Neuronal stem cell (in vitro differentiated cells): ENCODE results near the gene HSD17B4.
"Not testable (repeated sequence)": the region's sequence is repeated elsewhere in the genome, so short reads cannot be mapped to it uniquely, and the experiment has no call there.

Experiments used
- DNase-seq: peaks from one replicate; pipeline ENCODE4 v3.0.0-alpha.2; 2013; ENCODE audit warnings: low spot score
- H2AFZ ChIP-seq: one replicate; pipeline ENCODE4 v1.6.1; 2013; ENCODE audit warnings: mild to moderate bottlenecking, low read length, inconsistent platforms
- H2AK5ac ChIP-seq: 2 replicates; pipeline ENCODE4 v1.6.1; 2013; ENCODE audit warnings: low read depth, mild to moderate bottlenecking, inconsistent platforms, low read length, moderate library complexity, mixed read lengths
- H2BK120ac ChIP-seq: 2 replicates; pipeline ENCODE4 v1.6.1; 2013; ENCODE audit warnings: low read depth, mild to moderate bottlenecking, inconsistent platforms, low read length, moderate library complexity, mixed read lengths
- H2BK12ac ChIP-seq: one replicate; pipeline ENCODE4 v1.6.1; 2013; ENCODE audit warnings: low read length, inconsistent platforms
- H2BK15ac ChIP-seq: 2 replicates; pipeline ENCODE4 v1.6.1; 2013; ENCODE audit warnings: mild to moderate bottlenecking, low read length, inconsistent platforms, mixed read lengths
- H2BK5ac ChIP-seq: one replicate; pipeline ENCODE4 v1.6.1; 2013; ENCODE audit warnings: inconsistent platforms, mild to moderate bottlenecking, low read length, moderate library complexity
- H3K14ac ChIP-seq: one replicate; pipeline ENCODE4 v1.6.1; 2013; ENCODE audit warnings: low read length, inconsistent platforms
- H3K18ac ChIP-seq: 2 replicates; pipeline ENCODE4 v1.6.1; 2013; ENCODE audit warnings: low read length, inconsistent platforms
- H3K23ac ChIP-seq: 2 replicates; pipeline ENCODE4 v1.6.1; 2013; ENCODE audit warnings: low read depth, mild to moderate bottlenecking, mixed read lengths, low read length, inconsistent platforms; ENCODE audit not compliant: poor library complexity
- H3K27ac ChIP-seq: replicated peaks from 3 replicates; pipeline ENCODE4 v1.5.1; 2013; ENCODE audit warnings: low read length, inconsistent platforms
- H3K27me3 ChIP-seq, 3 experiments: 2 replicates each; pipeline ENCODE4 v1.6.1; 2013; ENCODE audit warnings: low read length in 3 of 3, mild to moderate bottlenecking in 2 of 3, inconsistent platforms in 1 of 3, low read depth in 1 of 3, mixed read lengths in 1 of 3, moderate library complexity in 1 of 3; ENCODE audit not compliant: control insufficient read depth in 3 of 3, insufficient read depth in 3 of 3
- H3K36me3 ChIP-seq, 2 donors: replicated peaks in 1 of 2; 2 replicates each; pipeline ENCODE4 v1.6.1; 2013; ENCODE audit warnings: low read length in 2 of 2; ENCODE audit not compliant: control insufficient read depth in 2 of 2, insufficient read depth in 2 of 2
- H3K4ac ChIP-seq: 2 replicates; pipeline ENCODE4 v1.6.1; 2013; ENCODE audit warnings: inconsistent platforms, mild to moderate bottlenecking, low read length, moderate library complexity
- H3K4me1 ChIP-seq, 2 donors: 1 replicate in 1 of 2; 2 replicates in 1 of 2; pipeline ENCODE4 v1.6.1; 2013; ENCODE audit warnings: low read length in 2 of 2, low read depth in 1 of 2; ENCODE audit not compliant: control insufficient read depth in 2 of 2, insufficient read depth in 1 of 2
- H3K4me2 ChIP-seq: one replicate; pipeline ENCODE4 v1.6.1; 2013; ENCODE audit warnings: mild to moderate bottlenecking, low read length, inconsistent platforms; ENCODE audit not compliant: insufficient read depth, poor library complexity, severe bottlenecking
- H3K4me3 ChIP-seq, 2 donors: 2 replicates each; pipeline ENCODE4 v1.5.1; 2013; ENCODE audit warnings: low read length in 2 of 2, mild to moderate bottlenecking in 2 of 2, inconsistent platforms in 1 of 2, moderate library complexity in 1 of 2
- H3K79me1 ChIP-seq: one replicate; pipeline ENCODE4 v1.6.1; 2013; ENCODE audit warnings: low read depth, mild to moderate bottlenecking, inconsistent platforms, low read length, moderate library complexity
- H3K9ac ChIP-seq: one replicate; pipeline ENCODE4 v1.6.1; 2013; ENCODE audit warnings: mild to moderate bottlenecking, low read depth, low read length, inconsistent platforms; ENCODE audit not compliant: poor library complexity
- H3K9me3 ChIP-seq, 2 donors: replicated peaks in 1 of 2; 2 replicates each; pipeline versions ENCODE3 to v1.6.1; 2013; ENCODE audit warnings: low read length in 2 of 2, mild to moderate bottlenecking in 2 of 2, inconsistent platforms in 1 of 2, low read depth in 1 of 2, mixed read lengths in 1 of 2, moderate library complexity in 1 of 2; ENCODE audit not compliant: control insufficient read depth in 2 of 2, insufficient read depth in 1 of 2
- H4K8ac ChIP-seq: one replicate; pipeline ENCODE4 v1.6.1; 2013; ENCODE audit warnings: low read depth, mild to moderate bottlenecking, inconsistent platforms, low read length, moderate library complexity
- H4K91ac ChIP-seq: one replicate; pipeline ENCODE4 v1.6.1; 2013; ENCODE audit warnings: low read length, low read depth, mild to moderate bottlenecking, inconsistent platforms; ENCODE audit not compliant: poor library complexity
- WGBS, 2 donors: extraction: QIAGEN DNeasy Blood & Tissue Kit; methylation state at CpG; one replicate each; pipeline ENCODE4 v1.1.7; 2013; ENCODE audit warnings: missing lambda C conversion rate in 2 of 2, mixed read lengths in 1 of 2; ENCODE audit not compliant: insufficient read length in 2 of 2, insufficient replicate concordance in 1 of 2; ENCODE audit errors: extremely low coverage in 2 of 2; 5-methylcytosine and 5-hydroxymethylcytosine counted together

The HSD17B4 gene

DNA sequence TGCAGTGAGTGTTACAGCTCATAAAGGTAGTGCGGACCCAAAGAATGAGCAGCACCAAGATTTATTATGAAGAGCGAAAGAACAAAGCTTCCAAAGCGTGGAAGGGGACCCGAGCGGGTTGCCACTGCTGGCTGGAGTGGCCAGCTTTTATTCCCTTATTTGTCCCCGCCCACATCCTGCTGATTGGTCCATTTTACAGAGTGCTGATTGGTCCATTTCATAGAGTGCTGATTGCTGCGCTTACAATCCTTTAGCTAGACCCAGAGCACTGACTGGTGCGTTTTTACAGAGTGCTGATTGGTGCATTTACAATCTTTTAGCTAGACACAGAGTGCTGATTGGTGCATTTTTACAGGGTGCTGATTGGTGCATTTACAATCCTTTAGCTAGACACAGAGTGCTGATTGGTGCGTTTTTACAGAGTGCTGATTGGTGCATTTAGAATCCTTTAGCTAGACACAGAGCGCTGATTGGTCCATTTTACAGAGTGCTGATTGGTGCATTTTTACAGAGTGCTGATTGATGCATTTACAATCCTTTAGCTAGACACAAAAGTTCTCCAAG is 19.5 kb upstream of the HSD17B4 start:
- no CpG with 5 or more reads among the region's 10 CpGs for WGBS, 2 donors
- not testable (repeated sequence) for H3K27ac ChIP-seq, DNase-seq, H2BK15ac ChIP-seq, H2AFZ ChIP-seq, H3K4ac ChIP-seq, H4K91ac ChIP-seq, H2BK5ac ChIP-seq, H2AK5ac ChIP-seq, H4K8ac ChIP-seq, H2BK12ac ChIP-seq, H2BK120ac ChIP-seq, H3K4me3 ChIP-seq, H3K9ac ChIP-seq, H3K9me3 ChIP-seq, H3K36me3 ChIP-seq, H3K14ac ChIP-seq, H3K4me1 ChIP-seq, H3K79me1 ChIP-seq, H3K18ac ChIP-seq, H3K27me3 ChIP-seq, H3K4me2 ChIP-seq, H3K23ac ChIP-seq

DNA sequence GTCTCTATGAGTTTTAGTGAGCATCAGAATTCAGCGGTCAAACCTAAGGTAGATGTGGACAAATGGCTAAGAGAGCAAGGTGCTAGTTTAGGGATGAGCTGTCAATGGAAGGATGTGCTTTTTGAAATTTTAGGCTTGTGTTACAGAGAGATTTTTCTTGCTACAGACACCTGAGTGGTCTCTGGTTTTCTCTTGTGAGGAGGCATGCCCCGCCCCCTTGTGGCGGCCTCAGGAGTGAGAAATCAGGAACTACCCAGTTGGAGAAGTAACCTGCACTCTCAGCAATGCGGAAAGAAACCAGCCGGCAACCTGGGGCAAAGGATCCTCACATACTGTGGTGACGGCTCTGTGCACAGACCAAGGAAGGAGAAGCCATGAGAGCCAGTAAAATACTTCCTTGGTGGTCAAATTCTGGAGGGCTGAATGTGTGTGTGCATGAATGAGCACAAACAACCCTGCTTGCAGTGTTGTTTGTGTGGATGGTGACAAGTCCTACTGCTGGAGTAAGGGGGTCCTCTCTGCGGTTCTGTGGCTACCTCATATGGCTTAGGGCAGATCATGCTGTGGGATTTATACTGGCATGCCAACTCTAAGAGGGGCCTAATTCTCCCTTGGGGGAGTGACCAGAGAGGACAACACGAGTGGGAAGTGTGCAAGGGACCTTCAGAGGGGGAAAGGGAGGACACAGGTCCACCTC is 16.7 kb upstream of the HSD17B4 start:
- H3K14ac ChIP-seq, result no peak overlapping the region
- H3K4me3 ChIP-seq, result no peak overlapping the region
- no CpG with 5 or more reads among the region's 8 CpGs for WGBS, 2 donors
- DNase-seq, result no peak
- no peak overlapping the region for H3K27ac ChIP-seq
- H3K79me1 ChIP-seq, result no peaks in the 10 kb centered on the region
- H3K27me3 ChIP-seq, result no peaks in the 10 kb centered on the region
- no peak overlapping the region for H3K4me2 ChIP-seq
- H4K91ac ChIP-seq, result no peak overlapping the region
- no peaks in the 10 kb centered on the region for H3K36me3 ChIP-seq
- no peak overlapping the region for H2BK5ac ChIP-seq
- H3K9me3 ChIP-seq, result no peaks in the 10 kb centered on the region
- H2BK12ac ChIP-seq, result no peak overlapping the region
- H2AK5ac ChIP-seq, result no peak overlapping the region
- peak overlapping the region; percentile 53 for H2AFZ ChIP-seq
- no peak overlapping the region for H3K9ac ChIP-seq
- H3K23ac ChIP-seq, result no peak overlapping the region
- H3K18ac ChIP-seq, result no peak overlapping the region
- no peak overlapping the region for H4K8ac ChIP-seq
- no peak overlapping the region for H2BK15ac ChIP-seq
- no peak overlapping the region for H3K4ac ChIP-seq
- no peak overlapping the region for H2BK120ac ChIP-seq
- no peaks in the 10 kb centered on the region for H3K4me1 ChIP-seq

DNA sequence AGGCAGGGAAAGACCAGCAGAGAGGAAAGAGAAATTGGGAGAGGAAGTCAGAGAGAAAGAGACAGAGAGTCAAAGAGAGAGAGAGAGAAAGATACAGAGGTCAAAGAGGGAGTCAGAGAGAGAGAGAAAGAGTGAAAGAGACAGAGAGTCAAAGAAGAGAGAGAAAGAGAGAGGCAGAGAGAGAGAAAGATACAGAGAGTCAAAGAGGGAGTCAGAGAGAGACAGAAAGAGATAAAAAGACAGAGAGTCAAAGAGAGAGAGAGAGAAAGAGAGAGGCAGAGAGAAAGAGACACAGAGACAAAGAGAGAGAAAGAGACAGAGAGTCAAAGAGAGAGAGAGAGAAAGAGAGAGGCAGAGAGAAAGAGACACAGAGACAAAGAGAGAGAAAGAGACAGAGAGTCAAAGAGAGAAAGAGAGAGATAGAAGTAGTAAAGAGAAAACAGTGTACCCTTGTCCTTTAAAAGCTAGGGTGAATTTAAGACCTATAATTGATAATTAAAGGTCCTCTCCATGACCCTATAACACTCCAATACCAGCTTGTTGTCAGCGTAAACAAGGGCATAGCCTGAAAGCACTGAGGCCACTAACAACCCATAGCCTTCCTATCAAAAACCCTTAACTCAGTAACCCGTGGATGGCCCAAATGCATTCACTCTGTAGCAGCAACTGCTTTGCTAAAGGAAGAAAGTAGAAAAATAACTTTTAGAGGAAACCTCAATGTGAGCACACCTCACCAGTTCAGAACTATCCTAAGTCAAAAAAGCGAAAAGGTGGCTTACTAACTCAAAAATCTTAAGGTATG is 14.3 kb upstream of the HSD17B4 start:
- no CpG with 5 or more reads among the region's 3 CpGs for WGBS, 2 donors
- not testable (repeated sequence) for H3K4me3 ChIP-seq

DNA sequence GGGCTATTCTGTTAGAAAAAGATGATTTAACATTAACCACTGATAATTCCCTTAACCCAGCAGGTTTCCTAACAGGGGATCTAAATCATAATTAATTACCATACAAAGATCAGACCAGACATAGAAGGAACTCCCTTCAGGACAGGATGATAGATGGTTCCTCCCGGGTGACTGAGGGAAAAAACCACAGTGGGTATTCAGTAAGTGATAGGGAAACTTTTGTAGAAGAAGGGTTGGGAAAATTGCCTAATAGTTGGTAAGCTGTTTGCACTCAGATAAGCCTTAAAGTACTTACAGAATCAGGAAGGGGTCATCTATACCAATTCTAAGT is 13.7 kb upstream of the HSD17B4 start:
- not testable (repeated sequence) for H4K91ac ChIP-seq, H3K79me1 ChIP-seq, H3K27ac ChIP-seq, H3K14ac ChIP-seq, H4K8ac ChIP-seq, H2BK120ac ChIP-seq, H3K27me3 ChIP-seq, H3K36me3 ChIP-seq, H2AK5ac ChIP-seq, H3K9me3 ChIP-seq, H3K4me2 ChIP-seq, H3K9ac ChIP-seq, H3K18ac ChIP-seq, DNase-seq, H2BK15ac ChIP-seq, H2BK5ac ChIP-seq, H2AFZ ChIP-seq, H3K4me3 ChIP-seq, H3K4me1 ChIP-seq, H3K23ac ChIP-seq, H2BK12ac ChIP-seq, H3K4ac ChIP-seq
- WGBS, 2 donors, result no CpG with 5 or more reads among the region's 1 CpG

More for the DNA sequence above, 14.3 kb upstream of the HSD17B4 start:
- not testable (repeated sequence) for H2BK12ac ChIP-seq, H2BK15ac ChIP-seq, H3K9ac ChIP-seq, H3K4me2 ChIP-seq, H2BK5ac ChIP-seq, H3K18ac ChIP-seq, H2BK120ac ChIP-seq, H3K79me1 ChIP-seq, H4K91ac ChIP-seq, H2AK5ac ChIP-seq, H3K9me3 ChIP-seq, H3K27ac ChIP-seq, H3K27me3 ChIP-seq, H3K23ac ChIP-seq, DNase-seq, H3K4ac ChIP-seq, H3K36me3 ChIP-seq, H4K8ac ChIP-seq, H2AFZ ChIP-seq, H3K4me1 ChIP-seq, H3K14ac ChIP-seq
